Ovary (tissue), 9 donors: Measurements from ENCODE around the gene AUTS2. TPM values are rescaled to one million over a fixed set of nuclear protein-coding genes. Genes with fewer than 3 reads are reported as not detected.

Experiments used
- DNase-seq, 5 donors: peaks; one replicate each; pipeline ENCODE4 v3.0.0-alpha.2; 2019 to 2020
- H3K27ac ChIP-seq, 2 donors: fragments of 200-600 bp; one replicate each; pipeline versions ENCODE4 v1.5.1 to v1.8.0; 2019 to 2022
- H3K27me3 ChIP-seq: fragments of 200-600 bp; one replicate; pipeline ENCODE4 v1.8.0; 2022
- H3K36me3 ChIP-seq: fragments of 200-600 bp; sonication (generic); one replicate; pipeline ENCODE4 v1.5.1; 2019
- H3K4me1 ChIP-seq: one replicate; pipeline ENCODE4 v1.8.1; 2013; ENCODE audit warnings: mild to moderate bottlenecking, moderate library complexity; ENCODE audit not compliant: insufficient read depth
- H3K4me3 ChIP-seq: fragments of 200-600 bp; sonication (generic); one replicate; pipeline ENCODE4 v1.5.1; 2017
- H3K9me3 ChIP-seq, 2 donors: fragments of 200-600 bp in 1 of 2; sonication (generic) in 1 of 2; one replicate each; pipeline versions ENCODE4 v1.5.1 to v1.8.1; 2013 to 2019; ENCODE audit warnings: mild to moderate bottlenecking in 1 of 2, moderate library complexity in 1 of 2
- EP300 ChIP-seq: sonication (generic); formaldehyde crosslinking; IDR thresholded peaks from one replicate; pipeline ENCODE4 v1.6.1; 2017; ENCODE audit warnings: antibody characterized with exemption
- POLR2A ChIP-seq: fragments of 450-650 bp; IDR thresholded peaks from one replicate; pipeline ENCODE4 v1.6.1; 2017; ENCODE audit warnings: antibody characterized with exemption, mild to moderate bottlenecking, moderate library complexity
- WGBS, 3 donors: extraction: QIAGEN DNeasy Blood & Tissue Kit in 1 of 3; methylation state at CpG; one replicate each; pipeline versions ENCODE4 v1.1.5 to v1.1.7; 2013 to 2017; 5-methylcytosine and 5-hydroxymethylcytosine counted together
- intact Hi-C, 4 donors: fragments of 100-400 bp; cut with DNase I; formaldehyde crosslinking; loops; one replicate each; pipeline versions ENCODE4 v1.11.0 to v1.15.1; 2022 to 2023
- polyA plus RNA-seq, 2 donors: library from polyadenylated mRNA; stranded (reverse); fragments of 200-250 nt in 1 of 2; fragments of 350-450 nt in 1 of 2; fragmentation: Illumina TruSeq in 1 of 2; extraction: RNeasy Lipid Tissue Mini Kit (QIAGEN cat#74804) in 1 of 2; gene quantifications; one replicate each; pipeline ENCODE4 v1.2.3, GENCODE V29; 2013 to 2014
- total RNA-seq, 7 donors: library from RNA; depleted of rRNA in 2 of 7; stranded (reverse); fragments of >200 nt in 2 of 7; fragmentation: NEBNext Ultra II Directional in 3 of 7; extraction: Animal tissue kit (Norgen Biotek cat#: 25700) in 3 of 7; gene quantifications; one replicate each; pipeline versions ENCODE4 v1.1.0 to v1.2.4, GENCODE V29; 2016 to 2023
- TF ChIP-seq, protein P1 (sequence below), 3 donors: fragments of 450-650 bp in 2 of 3; fragments of 200-600 bp in 1 of 3; IDR thresholded peaks; one replicate each; pipeline versions ENCODE4 v1.5.1 to v1.8.0; 2016 to 2022; ENCODE audit warnings: antibody characterized with exemption in 3 of 3, mild to moderate bottlenecking in 1 of 3
- donor health status: DM: no; HTN: no; CAD: no; lungs with moderate emphysema.
- donor health status: DM: no; HTN: no; CAD: no.
- donor health status: Bipolar disorder and iron deficiency.
- donor health status: DM: yes; HTN: yes; CAD: no.
- donor health status: DM: no; HTN: no; CAD: no.
- donor health status: DM: yes; HTN: yes; CAD: no.

Gene AUTS2
- total and polyA plus RNA-seq, 9 donors = 18.3 to 60.9 (median 44.9) TPM

DNA sequence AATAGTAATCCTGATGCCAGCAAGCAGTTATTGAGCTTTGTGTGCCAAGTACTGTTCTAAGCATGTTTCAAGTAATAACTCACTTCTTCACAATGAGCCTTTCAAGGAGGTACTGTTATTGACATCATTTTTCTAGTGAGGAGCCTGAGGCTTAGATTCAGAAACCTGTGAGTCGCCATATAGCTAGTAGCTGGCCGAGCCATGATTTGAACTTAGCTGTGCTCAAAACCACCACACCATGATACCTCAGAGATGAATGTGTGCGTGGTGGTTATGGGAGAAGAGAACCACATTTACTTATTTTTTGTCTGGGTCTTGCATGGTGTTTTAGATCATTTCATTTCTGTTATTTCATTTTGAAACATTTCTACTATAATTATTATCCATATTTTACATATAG is 578.9 kb downstream of the AUTS2 start:
- no peaks in the 10 kb centered on the region for H3K36me3 ChIP-seq
- intact Hi-C loops = no loop called here
- H3K27ac ChIP-seq = no peak overlapping the region
- H3K27me3 ChIP-seq = no peaks in the 10 kb centered on the region
- H3K4me3 ChIP-seq = no peak overlapping the region
- H3K4me1 ChIP-seq = no peaks in the 10 kb centered on the region
- no peaks in the 10 kb centered on the region for H3K9me3 ChIP-seq
- DNase-seq = no peak
- 96 to 100% (median 98%) methylated on average over 3 of the region's 3 CpGs for WGBS, 3 donors
- TF ChIP-seq POLR2A (no peak), EP300 (no peak)
- TF ChIP-seq, protein P1, sequence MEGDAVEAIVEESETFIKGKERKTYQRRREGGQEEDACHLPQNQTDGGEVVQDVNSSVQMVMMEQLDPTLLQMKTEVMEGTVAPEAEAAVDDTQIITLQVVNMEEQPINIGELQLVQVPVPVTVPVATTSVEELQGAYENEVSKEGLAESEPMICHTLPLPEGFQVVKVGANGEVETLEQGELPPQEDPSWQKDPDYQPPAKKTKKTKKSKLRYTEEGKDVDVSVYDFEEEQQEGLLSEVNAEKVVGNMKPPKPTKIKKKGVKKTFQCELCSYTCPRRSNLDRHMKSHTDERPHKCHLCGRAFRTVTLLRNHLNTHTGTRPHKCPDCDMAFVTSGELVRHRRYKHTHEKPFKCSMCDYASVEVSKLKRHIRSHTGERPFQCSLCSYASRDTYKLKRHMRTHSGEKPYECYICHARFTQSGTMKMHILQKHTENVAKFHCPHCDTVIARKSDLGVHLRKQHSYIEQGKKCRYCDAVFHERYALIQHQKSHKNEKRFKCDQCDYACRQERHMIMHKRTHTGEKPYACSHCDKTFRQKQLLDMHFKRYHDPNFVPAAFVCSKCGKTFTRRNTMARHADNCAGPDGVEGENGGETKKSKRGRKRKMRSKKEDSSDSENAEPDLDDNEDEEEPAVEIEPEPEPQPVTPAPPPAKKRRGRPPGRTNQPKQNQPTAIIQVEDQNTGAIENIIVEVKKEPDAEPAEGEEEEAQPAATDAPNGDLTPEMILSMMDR (IDR thresholded peaks at IDR 0.05) = no peak

DNA sequence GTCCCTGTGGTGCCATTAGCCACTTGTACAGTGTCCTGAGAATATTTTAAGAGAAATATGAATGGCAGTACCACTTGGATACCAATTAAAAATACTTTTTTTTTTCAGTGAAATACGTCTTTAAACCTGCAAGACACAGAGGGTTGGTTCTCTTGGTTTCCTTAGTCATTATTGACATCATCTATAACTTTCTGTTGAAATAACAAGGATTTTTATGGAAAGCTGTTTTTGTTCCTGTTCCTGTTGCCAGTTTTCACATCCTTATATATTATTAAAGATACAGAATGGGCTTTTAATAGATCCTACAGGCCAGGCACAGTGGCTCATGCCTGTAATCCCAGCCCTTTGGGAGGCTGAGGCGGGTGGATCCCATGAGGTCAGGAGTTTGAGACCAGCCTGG is 579.9 kb downstream of the AUTS2 start:
- TF ChIP-seq, protein P1 (IDR thresholded peaks at IDR 0.05) = no peak
- TF ChIP-seq EP300 (no peak), POLR2A (no peak)
- WGBS, 3 donors = 95 to 97% (median 96%) methylated on average over 2 of the region's 2 CpGs

DNA sequence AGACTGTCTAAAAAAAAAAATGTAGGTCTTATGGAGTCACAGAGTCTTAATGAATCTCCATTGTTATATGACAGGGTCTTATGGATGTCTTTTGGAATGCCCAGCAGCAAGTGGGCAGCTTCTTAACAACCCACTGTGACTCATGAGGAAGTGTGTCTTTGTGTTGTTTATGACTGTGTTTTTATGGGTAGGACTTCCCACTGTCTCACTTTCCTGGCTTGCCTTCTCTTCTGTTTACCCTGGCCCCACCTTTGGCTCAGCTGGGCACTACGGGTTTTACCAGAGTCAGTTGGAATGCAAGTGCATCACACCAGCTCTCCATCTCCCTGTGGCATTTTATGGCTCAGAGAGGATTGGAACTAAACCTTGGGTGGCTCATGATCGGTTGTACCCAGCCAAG is 580.5 kb downstream of the AUTS2 start:
- Histone ChIP-seq H3K9me3 (no peaks in the 10 kb centered on the region), H3K4me1 (no peaks in the 10 kb centered on the region), H3K36me3 (no peaks in the 10 kb centered on the region), H3K4me3 (no peak overlapping the region), H3K27ac (no peak overlapping the region), H3K27me3 (no peaks in the 10 kb centered on the region)
- WGBS, 3 donors = 84 to 91% (median 88%) methylated on average over 2 of the region's 2 CpGs
- intact Hi-C loops = no loop called here
- TF ChIP-seq EP300 = no peak
- no peak for TF ChIP-seq POLR2A
- TF ChIP-seq, protein P1 (IDR thresholded peaks at IDR 0.05) = no peak
- DNase-seq = no peak

More for the DNA sequence above, 579.9 kb downstream of the AUTS2 start:
- no peak overlapping the region for H3K27ac ChIP-seq
- H3K36me3 ChIP-seq = no peaks in the 10 kb centered on the region
- H3K9me3 ChIP-seq = no peaks in the 10 kb centered on the region
- no peaks in the 10 kb centered on the region for H3K27me3 ChIP-seq
- DNase-seq = no peak
- intact Hi-C loops = no loop called here
- H3K4me3 ChIP-seq = no peak overlapping the region
- H3K4me1 ChIP-seq = no peaks in the 10 kb centered on the region

DNA sequence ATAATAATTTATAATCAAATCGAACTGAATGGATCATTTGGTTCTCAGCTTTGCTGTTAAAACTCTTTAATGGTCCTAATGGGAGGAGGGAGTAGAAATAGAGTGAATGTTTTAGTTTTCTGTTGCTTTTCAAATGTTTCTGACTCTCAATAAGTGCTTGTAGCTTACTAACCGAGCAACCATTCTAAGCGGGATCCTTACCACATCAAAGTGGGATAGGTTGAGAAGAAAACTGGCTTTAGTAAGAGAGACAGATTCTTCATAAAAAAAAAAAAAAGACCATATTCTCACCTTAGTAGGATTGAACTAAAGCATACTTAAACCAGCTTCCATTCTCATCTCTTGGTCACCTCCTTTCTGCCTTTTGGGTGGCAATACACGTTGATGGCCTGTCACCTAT is 584.2 kb downstream of the AUTS2 start:
- intact Hi-C loops = no loop called here
- 93 to 96% (median 96%) methylated on average over 4 of the region's 4 CpGs for WGBS, 3 donors

More for the DNA sequence above, 584.2 kb downstream of the AUTS2 start:
- no peaks in the 10 kb centered on the region for H3K4me1 ChIP-seq
- H3K27me3 ChIP-seq = no peaks in the 10 kb centered on the region
- no peak overlapping the region for H3K4me3 ChIP-seq
- TF ChIP-seq EP300 = no peak
- TF ChIP-seq, protein P1 (IDR thresholded peaks at IDR 0.05) = no peak
- TF ChIP-seq POLR2A = no peak
- H3K36me3 ChIP-seq = no peaks in the 10 kb centered on the region
- H3K27ac ChIP-seq = no peak overlapping the region
- DNase-seq = no peak
- no peaks in the 10 kb centered on the region for H3K9me3 ChIP-seq
